Anterior cingulate cortex (tissue), 58 donors: ENCODE measurements around the gene CCL26.
A peak's percentile ranks its signal among the peaks of the same experiment; 100 is the strongest.
"Not testable (repeated sequence)": the region's sequence is repeated elsewhere in the genome, so short reads cannot be mapped to it uniquely, and the experiment has no call there.

Experiments used
- DNase-seq, 58 donors: peaks; one replicate each; lab custom pipeline; 2025; lab: John Stamatoyannopoulos, UW

Gene CCL26

DNA sequence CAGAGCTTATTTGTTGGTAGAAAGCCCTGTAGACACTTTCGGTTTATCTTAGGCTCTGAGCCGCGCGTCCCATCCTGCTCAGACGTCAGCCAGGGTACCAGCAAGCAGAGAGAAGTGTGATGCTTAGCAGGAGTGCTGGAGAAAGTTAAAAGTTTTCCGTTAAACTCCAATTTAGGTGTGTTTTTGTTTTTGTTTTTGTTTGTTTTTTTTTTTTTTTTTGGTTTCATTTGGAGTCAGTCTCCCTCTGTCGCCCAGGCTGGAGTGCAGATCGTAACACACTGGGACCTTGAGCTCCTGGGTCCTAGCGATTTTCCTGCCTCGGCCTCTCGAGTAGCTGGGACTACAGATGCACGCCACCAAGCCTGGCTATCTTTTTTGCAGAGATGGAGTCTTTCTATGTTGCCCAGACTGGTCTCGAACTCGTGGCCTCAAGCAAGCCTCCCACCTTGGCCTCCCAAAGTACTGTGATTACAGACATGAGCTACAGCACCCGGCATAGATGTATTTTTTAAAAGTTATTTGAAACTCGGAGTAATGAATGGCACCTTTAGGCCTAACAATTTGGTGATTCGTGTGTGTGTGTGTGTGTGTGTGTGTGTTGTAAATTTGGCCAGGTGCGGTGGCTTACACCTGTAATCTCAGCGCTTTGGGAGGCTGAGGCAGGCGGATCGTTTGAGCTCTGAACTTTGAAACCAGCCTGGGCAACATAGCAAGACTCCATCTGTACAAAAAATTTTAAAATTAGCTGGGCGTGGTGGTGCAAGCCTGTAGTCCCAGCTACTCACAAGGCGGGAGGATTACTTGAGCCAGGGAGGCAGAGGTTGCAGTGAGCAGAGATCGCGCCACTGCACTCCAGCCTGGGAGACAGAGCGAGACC is 32.0 kb downstream of the CCL26 start:
- peak in 5 of 58 donors; percentile 10 to 61 (median 33) for DNase-seq

GRCh38 chr7:75738975-75739795 is 32.8 kb downstream of the CCL26 start:
- peak; percentile 65 to 100 (median 99) for DNase-seq

- peak in 1 of 58 donors; percentile 66 for DNase-seq
Observed at GRCh38 chr7:75738604-75738974, 33.4 kb downstream of the CCL26 start, which contains the start of gene HIP1. HIP1 (minus strand) TSS chr7:75738941; CDS start chr7:75738920, 21 bp downstream.

DNA sequence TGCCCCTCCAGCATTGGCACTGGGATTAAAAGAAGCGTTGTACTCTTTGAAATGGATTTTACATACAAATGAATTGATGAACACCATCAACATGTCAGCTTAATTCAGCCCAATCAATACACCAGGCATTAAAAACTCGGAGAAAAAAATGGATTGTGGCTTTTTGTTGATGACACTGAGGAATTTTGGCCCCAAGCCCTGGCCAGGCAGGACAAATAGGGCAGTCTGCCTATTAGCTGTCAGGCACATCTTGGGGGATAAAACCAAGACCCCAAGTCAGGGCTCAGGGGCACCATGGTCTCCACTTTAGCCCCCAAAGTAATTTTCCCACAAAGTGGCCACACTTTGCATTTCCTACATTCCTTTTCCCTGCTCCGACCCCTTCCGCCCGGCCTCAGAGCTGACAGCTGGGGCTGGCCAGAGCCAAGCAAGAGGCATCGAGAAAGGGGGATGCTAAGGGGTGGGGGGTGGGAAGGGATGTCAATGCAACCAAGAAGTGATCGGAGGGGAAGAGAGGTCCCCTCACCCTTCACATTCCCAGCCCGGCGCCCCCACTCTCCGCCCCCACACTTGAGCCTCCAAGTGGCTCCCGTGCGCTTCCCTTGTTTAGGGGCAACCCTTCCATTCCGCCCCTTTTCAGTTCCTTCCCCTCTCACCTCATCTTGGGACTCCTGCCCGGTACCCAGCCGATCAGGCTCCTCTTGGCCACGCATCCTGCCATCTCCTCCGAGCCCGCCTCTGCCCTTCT is 34.0 kb downstream of the CCL26 start:
- peak in 10 of 58 donors; percentile 8 to 51 (median 18) for DNase-seq

DNA sequence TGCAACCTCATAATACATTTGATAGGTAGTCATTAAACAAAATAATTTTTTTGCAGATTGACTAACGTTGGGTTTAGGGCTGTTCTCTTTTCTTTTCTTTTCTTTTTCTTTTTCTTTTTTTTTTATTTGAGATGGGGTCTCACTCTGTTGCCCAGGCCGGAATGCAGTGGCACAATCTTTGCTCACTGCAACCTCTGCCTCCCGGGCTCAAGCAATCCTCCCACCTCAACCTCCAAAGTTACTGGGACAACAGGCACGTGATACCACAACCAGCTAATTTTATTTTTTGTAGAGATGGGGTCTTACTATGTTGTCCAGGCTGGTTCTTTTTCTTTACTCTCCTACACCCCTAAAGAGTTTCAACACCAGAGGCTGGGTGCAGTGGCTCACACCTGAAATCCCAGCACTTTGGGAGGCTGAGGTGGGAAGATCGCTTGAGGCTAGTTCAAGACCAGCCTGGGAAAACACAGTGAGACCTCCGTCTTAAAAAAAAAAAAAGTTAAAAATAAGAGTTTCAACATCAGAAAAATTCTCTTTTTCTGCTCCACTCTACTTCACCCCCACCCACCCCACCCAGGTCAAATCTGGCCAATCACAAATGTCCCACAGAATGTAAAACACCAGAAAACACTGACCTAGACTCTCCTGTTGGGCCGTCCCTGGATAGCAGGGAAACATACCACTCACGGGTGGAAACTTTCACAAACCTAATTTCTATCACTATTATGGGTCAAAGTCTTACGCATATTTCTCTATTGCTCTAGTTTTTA is 36.2 kb downstream of the CCL26 start:
- DNase-seq, result no peak

GRCh38 chr7:75734586-75735458 is 37.2 kb downstream of the CCL26 start:
- DNase-seq, result no peak

DNA sequence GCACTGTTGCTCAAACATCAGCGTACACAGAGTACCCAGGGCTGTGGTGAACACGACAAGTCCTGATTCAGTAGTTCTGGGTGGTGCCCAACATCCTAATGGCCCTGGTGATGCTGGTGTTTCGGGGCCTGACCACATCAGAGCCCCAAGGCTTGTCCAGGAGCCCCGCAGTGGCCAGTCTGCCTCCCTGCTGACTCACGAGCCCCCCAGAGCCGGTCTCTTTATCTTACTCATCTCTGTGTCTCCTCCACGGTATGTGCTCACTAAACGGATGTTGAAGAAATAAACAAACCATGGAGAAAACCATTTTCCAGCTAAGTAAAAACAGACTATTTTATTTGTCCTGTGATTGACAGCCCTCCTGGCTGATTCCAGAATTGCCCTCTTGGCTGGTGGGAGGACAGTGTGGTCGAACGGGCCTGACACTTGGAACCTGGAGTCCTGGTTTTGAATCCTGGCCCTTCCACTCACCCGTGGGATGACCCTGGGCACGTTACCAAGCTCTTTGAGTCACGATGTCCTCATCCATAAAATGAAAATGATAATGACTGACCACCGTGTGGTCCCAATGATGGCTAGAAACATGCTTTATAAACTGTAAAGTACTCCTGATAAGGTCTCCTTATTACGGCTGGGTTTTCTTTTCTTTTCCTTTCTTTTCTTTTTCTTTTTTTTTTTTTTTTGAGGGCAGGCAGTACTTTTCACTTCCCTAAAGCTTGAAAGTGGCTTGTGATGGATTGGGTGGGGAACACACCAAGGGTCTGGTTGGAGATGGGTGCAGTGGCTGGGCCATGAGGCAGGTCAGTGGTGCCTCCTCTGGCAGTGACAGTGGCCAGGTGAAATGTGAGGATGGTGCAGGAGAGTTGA is 39.0 kb downstream of the CCL26 start:
- DNase-seq, result peak in 1 of 58 donors; percentile 15

- DNase-seq, result no peak
Observed at GRCh38 chr7:75732016-75732521, 39.9 kb downstream of the CCL26 start.

- no peak for DNase-seq
Observed at GRCh38 chr7:75729851-75730274, 42.1 kb downstream of the CCL26 start.

- no peak for DNase-seq
Observed at GRCh38 chr7:75727881-75728593, 44.0 kb downstream of the CCL26 start.

DNA sequence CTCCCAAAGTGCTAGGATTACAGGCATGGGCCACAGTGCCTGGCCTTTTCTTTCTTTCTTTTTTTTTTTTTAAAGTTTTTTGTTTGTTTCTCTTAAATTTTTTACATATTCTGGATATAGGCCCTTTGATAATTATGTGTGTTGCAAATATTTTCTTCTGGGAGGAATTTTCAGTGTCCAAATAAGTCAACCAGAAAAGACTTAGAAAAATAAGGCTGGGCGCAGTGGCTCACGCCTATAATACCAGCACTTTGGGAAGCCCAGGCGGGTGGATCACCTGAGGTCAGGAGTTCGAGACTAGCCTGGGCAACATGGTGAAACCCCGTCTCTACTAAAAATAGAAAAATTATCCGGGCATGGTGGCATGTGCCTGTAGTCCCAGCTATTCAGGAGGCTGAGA is 44.7 kb downstream of the CCL26 start:
- DNase-seq, result not testable (repeated sequence)

GRCh38 chr7:75725306-75725705 is 46.7 kb downstream of the CCL26 start:
- DNase-seq, result no peak

DNA sequence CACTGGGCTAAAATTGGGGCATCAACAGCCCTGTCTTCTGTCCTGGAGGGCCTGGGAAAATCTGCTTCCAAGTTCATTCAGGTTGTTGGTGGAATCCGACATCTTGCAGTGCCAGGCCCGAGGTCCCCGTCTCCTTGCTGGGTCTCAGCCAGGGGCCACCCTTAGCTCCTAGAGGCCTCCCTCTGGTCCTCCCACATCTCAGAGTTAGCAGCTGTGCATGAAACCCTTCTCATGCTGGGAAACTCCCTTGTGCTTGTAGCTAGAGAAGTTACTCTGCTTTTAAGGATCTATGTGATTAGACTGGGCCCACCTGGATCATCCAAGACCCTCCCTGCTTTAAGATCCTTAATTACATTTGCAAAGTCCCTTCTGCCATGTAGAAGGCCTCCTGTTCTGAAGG is 48.6 kb downstream of the CCL26 start:
- no peak for DNase-seq

- no peak for DNase-seq
Observed at GRCh38 chr7:75722373-75722772, 49.6 kb downstream of the CCL26 start.

- not testable (repeated sequence) for DNase-seq
Observed at GRCh38 chr7:75721922-75722321, 50.1 kb downstream of the CCL26 start.

GRCh38 chr7:75721426-75721825 is 50.6 kb downstream of the CCL26 start:
- DNase-seq, result no peak

- DNase-seq, result no peak
Observed at GRCh38 chr7:75719626-75720025, 52.4 kb downstream of the CCL26 start.
